HCT116 (cell line): Measurements from ENCODE around the gene PDCL3.

Source experiments
- CBX3 ChIP-seq: IDR thresholded peaks from 2 replicates; pipeline ENCODE4 v1.6.1; 2012; ENCODE audit warnings: low read depth
- CTCF ChIP-seq, 3 experiments: fragments of 200-600 bp in 1 of 3; sonication (generic) in 1 of 3; IDR thresholded peaks in 2 of 3; conservative IDR thresholded peaks in 1 of 3; 2 replicates each; pipeline ENCODE4 v1.5.1; 2012 to 2017; ENCODE audit warnings: low read depth in 2 of 3, low read length in 2 of 3, antibody characterized with exemption in 1 of 3, borderline replicate concordance in 1 of 3, control low read depth in 1 of 3, mild to moderate bottlenecking in 1 of 3, mixed read lengths in 1 of 3, mixed run types in 1 of 3, moderate library complexity in 1 of 3; ENCODE audit not compliant: insufficient read depth in 1 of 3
- EGR1 ChIP-seq: IDR thresholded peaks from 2 replicates; pipeline ENCODE4 v1.6.1; 2012; ENCODE audit warnings: low read depth
- EZH2 ChIP-seq: fragments of 200-600 bp; sonication (generic); IDR thresholded peaks from 2 replicates; pipeline ENCODE4 v1.6.1; 2017; ENCODE audit warnings: antibody characterized with exemption, mixed run types
- FOSL1 ChIP-seq: IDR thresholded peaks from 2 replicates; pipeline ENCODE4 v1.6.1; 2012; ENCODE audit warnings: low read depth
- JUND ChIP-seq: IDR thresholded peaks from 2 replicates; pipeline ENCODE4 v1.6.1; 2012
- MAX ChIP-seq: IDR thresholded peaks from 2 replicates; pipeline ENCODE4 v1.6.1; 2012
- POLR2A ChIP-seq: IDR thresholded peaks from 2 replicates; pipeline ENCODE4 v1.7.0; 2011; ENCODE audit warnings: borderline replicate concordance; ENCODE audit not compliant: insufficient read depth, insufficient read length; ENCODE audit errors: extremely low read depth
- POLR2AphosphoS5 ChIP-seq: IDR thresholded peaks from 2 replicates; pipeline ENCODE4 v1.6.1; 2011; ENCODE audit warnings: mild to moderate bottlenecking, low read depth, low read length, moderate library complexity
- REST ChIP-seq: IDR thresholded peaks from 2 replicates; pipeline ENCODE4 v1.6.1; 2012; ENCODE audit warnings: low read depth

GRCh38 chr2:100610381-100610831 is 47.6 kb downstream of the PDCL3 start:
- TF ChIP-seq EGR1 = no peak
- peak; percentile 66 to 77 (median 69); a peak in 5 of 6 replicates for TF ChIP-seq CTCF (IDR thresholded peaks at IDR 0.05 in 2 of 3, conservative IDR thresholded peaks at IDR 0.05 in 1 of 3; ENCODE audit: borderline replicate concordance in 1 of 3, insufficient read depth in 1 of 3, low read depth in 2 of 3, low read length in 2 of 3)
- TF ChIP-seq POLR2A = no peak
- no peak for TF ChIP-seq MAX
- TF ChIP-seq REST = no peak
- TF ChIP-seq JUND = no peak
- no peak for TF ChIP-seq EZH2
- TF ChIP-seq POLR2AphosphoS5 = no peak
- TF ChIP-seq FOSL1 = no peak
- TF ChIP-seq CBX3 = no peak
